KG1 (cell line): Measurements from ENCODE around the gene ZFYVE28.

Experiments used
- DNase-seq: peaks from one replicate; lab custom pipeline; 2025; lab: John Stamatoyannopoulos, UW

ZFYVE28 gene

GRCh38 chr4:2352171-2352570 is 66.3 kb downstream of the ZFYVE28 start:
- no peak for DNase-seq

- DNase-seq = no peak
Measured at GRCh38 chr4:2350982-2351381, 67.5 kb downstream of the ZFYVE28 start.

- DNase-seq = no peak
Measured at GRCh38 chr4:2348786-2349185, 69.7 kb downstream of the ZFYVE28 start.

GRCh38 chr4:2347190-2347589 is 71.3 kb downstream of the ZFYVE28 start:
- DNase-seq = no peak

- DNase-seq = no peak
Measured at GRCh38 chr4:2343476-2343875, 75.0 kb downstream of the ZFYVE28 start.

GRCh38 chr4:2341911-2342652 is 76.4 kb downstream of the ZFYVE28 start:
- no peak for DNase-seq

GRCh38 chr4:2341261-2341841 is 77.1 kb downstream of the ZFYVE28 start:
- no peak for DNase-seq

- no peak for DNase-seq
Measured at GRCh38 chr4:2340272-2341061, 78.0 kb downstream of the ZFYVE28 start.

GRCh38 chr4:2339458-2340271 is 78.8 kb downstream of the ZFYVE28 start:
- no peak for DNase-seq

GRCh38 chr4:2338754-2339457 is 79.5 kb downstream of the ZFYVE28 start:
- no peak for DNase-seq

- DNase-seq = no peak
Measured at GRCh38 chr4:2337896-2338295, 80.5 kb downstream of the ZFYVE28 start.

- no peak for DNase-seq
Measured at GRCh38 chr4:2337131-2337723, 81.2 kb downstream of the ZFYVE28 start.

- no peak for DNase-seq
Measured at GRCh38 chr4:2336659-2337058, 81.8 kb downstream of the ZFYVE28 start.

- DNase-seq = no peak
Measured at GRCh38 chr4:2335729-2336101, 82.7 kb downstream of the ZFYVE28 start.

GRCh38 chr4:2334826-2335728 is 83.4 kb downstream of the ZFYVE28 start:
- no peak for DNase-seq

- DNase-seq = no peak
Measured at GRCh38 chr4:2333916-2334644, 84.4 kb downstream of the ZFYVE28 start.

GRCh38 chr4:2333356-2333841 is 85.0 kb downstream of the ZFYVE28 start:
- peak; percentile 19 for DNase-seq

GRCh38 chr4:2332976-2333319 is 85.5 kb downstream of the ZFYVE28 start:
- DNase-seq = no peak

GRCh38 chr4:2332201-2332975 is 86.1 kb downstream of the ZFYVE28 start:
- no peak for DNase-seq
